H54 (cell line): ENCODE results near the gene TMEM164.

ENCODE experiments used
- DNase-seq: peaks from one replicate; pipeline ENCODE4 v3.0.0; 2011; ENCODE audit warnings: low spot score, mixed read lengths; ENCODE audit not compliant: insufficient read length
- FAIRE-seq: peaks from 3 replicates; lab custom pipeline; 2011; peaks lifted over from hg19 to GRCh38; lab: Jason Lieb, UNC
- POLR2A ChIP-seq: IDR thresholded peaks from 2 replicates; pipeline ENCODE4 v1.6.1; 2011; ENCODE audit warnings: low read depth, mild to moderate bottlenecking, low read length

The TMEM164 gene

GRCh38 chrX:110041980-110042379 lies 39.1 kb downstream of the TMEM164 start:
- FAIRE-seq (no peak), DNase-seq (no peak)

GRCh38 chrX:110042496-110042895 lies 39.6 kb downstream of the TMEM164 start:
- FAIRE-seq (no peak), DNase-seq (no peak)
- TF ChIP-seq POLR2A = no peak

More at GRCh38 chrX:110041980-110042379, 39.1 kb downstream of the TMEM164 start:
- TF ChIP-seq POLR2A = no peak

GRCh38 chrX:110043506-110043905 lies 40.6 kb downstream of the TMEM164 start:
- no peak for FAIRE-seq
- TF ChIP-seq POLR2A = no peak
- DNase-seq = no peak

- TF ChIP-seq POLR2A = no peak
- no peak for FAIRE-seq
- DNase-seq = no peak
Observed at GRCh38 chrX:110044346-110045249, 41.7 kb downstream of the TMEM164 start.

- DNase-seq (no peak), FAIRE-seq (no peak)
- no peak for TF ChIP-seq POLR2A
Observed at GRCh38 chrX:110045421-110045820, 42.5 kb downstream of the TMEM164 start.

- TF ChIP-seq POLR2A = no peak
- FAIRE-seq (no peak), DNase-seq (no peak)
Observed at GRCh38 chrX:110046001-110046400, 43.1 kb downstream of the TMEM164 start.

GRCh38 chrX:110046971-110047370 lies 44.1 kb downstream of the TMEM164 start:
- DNase-seq (no peak), FAIRE-seq (no peak)
- TF ChIP-seq POLR2A = no peak

GRCh38 chrX:110049096-110049495 lies 46.2 kb downstream of the TMEM164 start:
- no peak for FAIRE-seq
- no peak for DNase-seq
- no peak for TF ChIP-seq POLR2A

- FAIRE-seq (no peak), DNase-seq (no peak)
- no peak for TF ChIP-seq POLR2A
Observed at GRCh38 chrX:110050386-110050785, 47.5 kb downstream of the TMEM164 start.

- DNase-seq = no peak
- FAIRE-seq = no peak
- TF ChIP-seq POLR2A = no peak
Observed at GRCh38 chrX:110050901-110051300, 48.0 kb downstream of the TMEM164 start.

GRCh38 chrX:110051559-110051958 lies 48.6 kb downstream of the TMEM164 start:
- no peak for TF ChIP-seq POLR2A
- FAIRE-seq (no peak), DNase-seq (no peak)

- DNase-seq = no peak
- TF ChIP-seq POLR2A = no peak
- FAIRE-seq = no peak
Observed at GRCh38 chrX:110052303-110052702, 49.4 kb downstream of the TMEM164 start.

GRCh38 chrX:110053453-110053852 lies 50.5 kb downstream of the TMEM164 start:
- TF ChIP-seq POLR2A = no peak
- FAIRE-seq (no peak), DNase-seq (no peak)

GRCh38 chrX:110055616-110056015 lies 52.7 kb downstream of the TMEM164 start:
- FAIRE-seq (no peak), DNase-seq (no peak)
- no peak for TF ChIP-seq POLR2A

GRCh38 chrX:110056419-110056818 lies 53.5 kb downstream of the TMEM164 start:
- FAIRE-seq (peak; percentile 15), DNase-seq (no peak)
- TF ChIP-seq POLR2A = no peak
